ENCODE results near the gene TRMT1. TPM values are rescaled to one million over a fixed set of nuclear protein-coding genes. Genes with fewer than 3 reads are reported as not detected.

TRMT1 gene
- total RNA-seq, 1 experiment from 2014 or later, result 52.0 TPM

GRCh38 chr19:13063461-13064091 lies 53.0 kb downstream of the TRMT1 start:
- intact Hi-C loops (cut with micrococcal nuclease; ENCODE audit: unreplicated experiment) (no loop called here), in situ Hi-C loops (cut with HindIII; ENCODE audit: low pct_unique_long_range_greater_than_20kb, low sequenced_read_pairs) (no loop called here)
- no TSS peak for BruUV-seq (replicated peaks)
- DNase-seq (ENCODE audit: low read depth, low spot score) (no peak), ATAC-seq (no peak)
- H3K36me3 ChIP-seq (ENCODE audit: control insufficient read depth, insufficient read depth, low read length), result no peaks in the 10 kb centered on the region
- H3K9me3 ChIP-seq (ENCODE audit: control insufficient read depth, insufficient read depth, low read depth, low read length), result no peaks in the 10 kb centered on the region
- POLR2A ChIA-PET, result no interaction called here
- TF ChIP-seq SIN3A (IDR thresholded peaks at IDR 0.05; ENCODE audit: borderline replicate concordance, insufficient read depth, low read depth, low read length) (no peak), REST (IDR thresholded peaks at IDR 0.05; ENCODE audit: insufficient read depth in 1 of 2, low read depth in 2 of 2, low read length in 1 of 2) (no peak), TCF7L2 (IDR thresholded peaks at IDR 0.05; ENCODE audit: low read depth, low read length) (no peak), POLR2AphosphoS5 (IDR thresholded peaks at IDR 0.05; ENCODE audit: low read depth, low read length) (no peak)
- TF ChIP-seq, protein P1, sequence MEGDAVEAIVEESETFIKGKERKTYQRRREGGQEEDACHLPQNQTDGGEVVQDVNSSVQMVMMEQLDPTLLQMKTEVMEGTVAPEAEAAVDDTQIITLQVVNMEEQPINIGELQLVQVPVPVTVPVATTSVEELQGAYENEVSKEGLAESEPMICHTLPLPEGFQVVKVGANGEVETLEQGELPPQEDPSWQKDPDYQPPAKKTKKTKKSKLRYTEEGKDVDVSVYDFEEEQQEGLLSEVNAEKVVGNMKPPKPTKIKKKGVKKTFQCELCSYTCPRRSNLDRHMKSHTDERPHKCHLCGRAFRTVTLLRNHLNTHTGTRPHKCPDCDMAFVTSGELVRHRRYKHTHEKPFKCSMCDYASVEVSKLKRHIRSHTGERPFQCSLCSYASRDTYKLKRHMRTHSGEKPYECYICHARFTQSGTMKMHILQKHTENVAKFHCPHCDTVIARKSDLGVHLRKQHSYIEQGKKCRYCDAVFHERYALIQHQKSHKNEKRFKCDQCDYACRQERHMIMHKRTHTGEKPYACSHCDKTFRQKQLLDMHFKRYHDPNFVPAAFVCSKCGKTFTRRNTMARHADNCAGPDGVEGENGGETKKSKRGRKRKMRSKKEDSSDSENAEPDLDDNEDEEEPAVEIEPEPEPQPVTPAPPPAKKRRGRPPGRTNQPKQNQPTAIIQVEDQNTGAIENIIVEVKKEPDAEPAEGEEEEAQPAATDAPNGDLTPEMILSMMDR (IDR thresholded peaks at IDR 0.05), result no peak
- H3K4me3 ChIP-seq (ENCODE audit: low read depth in 2 of 2, low read length in 2 of 2), result no peak overlapping the region
- H3K4me1 ChIP-seq (ENCODE audit: control insufficient read depth, insufficient read depth, low read length), result peaks cover 50% of the 10 kb centered on the region
- H3K27ac ChIP-seq (ENCODE audit: low read length), result peak overlapping the region; percentile 99
- CTCF ChIA-PET, result no interaction called here
- H3K27me3 ChIP-seq (ENCODE audit: control insufficient read depth, insufficient read depth, low read length), result no peaks in the 10 kb centered on the region

- Histone ChIP-seq H3K27ac (ENCODE audit: low read length) (peak overlapping the region; percentile 99), H3K4me1 (ENCODE audit: control insufficient read depth, insufficient read depth, low read length) (peaks cover 63% of the 10 kb centered on the region), H3K36me3 (ENCODE audit: control insufficient read depth, insufficient read depth, low read length) (no peaks in the 10 kb centered on the region), H3K4me3 (ENCODE audit: low read depth in 2 of 2, low read length in 2 of 2) (no peak overlapping the region), H3K9me3 (ENCODE audit: control insufficient read depth, insufficient read depth, low read depth, low read length) (no peaks in the 10 kb centered on the region), H3K27me3 (ENCODE audit: control insufficient read depth, insufficient read depth, low read length) (no peaks in the 10 kb centered on the region)
- ChIA-PET POLR2A (no interaction called here), CTCF (no interaction called here)
- intact Hi-C loops (cut with micrococcal nuclease; ENCODE audit: unreplicated experiment), result no loop called here
- TF ChIP-seq TCF7L2 (IDR thresholded peaks at IDR 0.05; ENCODE audit: low read depth, low read length) (no peak), SIN3A (IDR thresholded peaks at IDR 0.05; ENCODE audit: borderline replicate concordance, insufficient read depth, low read depth, low read length) (no peak), REST (IDR thresholded peaks at IDR 0.05; ENCODE audit: insufficient read depth in 1 of 2, low read depth in 2 of 2, low read length in 1 of 2) (no peak), POLR2AphosphoS5 (IDR thresholded peaks at IDR 0.05; ENCODE audit: low read depth, low read length) (no peak)
- TF ChIP-seq, protein P1 (IDR thresholded peaks at IDR 0.05), result no peak
- no TSS peak for BruUV-seq (replicated peaks)
- no peak for DNase-seq (ENCODE audit: low read depth, low spot score)
- ATAC-seq, result no peak
- in situ Hi-C loops (cut with HindIII; ENCODE audit: low pct_unique_long_range_greater_than_20kb, low sequenced_read_pairs), result no loop called here
These were observed 54.2 kb downstream of the TRMT1 start for GRCh38 chr19:13062317-13062716.

Measured in Panc1 (cell line).